Right ventricle myocardium superior (tissue), 1 donor: ENCODE results near the gene LSAMP. TPM values are rescaled to one million over a fixed set of nuclear protein-coding genes. Genes with fewer than 3 reads are reported as not detected.

Experiments used
- ATAC-seq: fragments of 200-7000 bp; cut with Tn5 transposase; one replicate; pipeline ENCODE4 v1.9.1; 2020; ENCODE audit warnings: mild to moderate bottlenecking; ENCODE audit not compliant: poor library complexity
- DNase-seq: peaks from one replicate; pipeline ENCODE4 v3.0.0-alpha.2; 2020
- intact Hi-C: fragments of 100-400 bp; cut with DNase I; formaldehyde crosslinking; loops from one replicate; pipeline ENCODE4 v1.11.2; 2022
- total RNA-seq: library from RNA; stranded (reverse); fragmentation: NEBNext Ultra II Directional; extraction: Animal tissue kit (Norgen Biotek cat#: 25700); gene quantifications from one replicate; pipeline ENCODE4 v1.2.1, GENCODE V29; 2021
- donor health status: DM: no; HTN: yes; CAD: no; lungs with severe emphysema.

LSAMP gene
- total RNA-seq, 1 donor from 2014 or later = 5.2 TPM

DNA sequence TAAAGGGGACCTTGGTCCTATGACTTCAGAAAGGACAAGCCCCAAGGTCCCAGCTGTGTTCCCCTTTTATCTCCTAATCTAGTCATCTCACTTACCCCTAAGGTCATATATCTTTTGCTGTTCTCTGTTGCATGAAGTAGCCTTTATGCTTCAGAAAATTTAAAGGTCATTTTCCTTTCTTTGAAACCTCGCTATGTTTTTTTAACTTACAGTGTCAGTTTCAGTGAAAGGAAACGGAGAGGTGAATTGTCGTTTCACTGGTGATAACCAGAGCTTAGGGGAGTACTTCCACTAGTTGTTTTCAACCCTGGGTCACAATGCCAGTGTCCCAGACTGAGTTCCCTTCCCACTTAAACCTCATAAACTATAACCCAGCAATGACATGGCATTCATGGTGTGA is 464.6 kb downstream of the LSAMP start:
- DNase-seq (no peak), ATAC-seq (no peak)
- intact Hi-C loops = no loop called here

- intact Hi-C loops = no loop called here
- no peak for ATAC-seq
- DNase-seq = no peak
These were observed 467.4 kb downstream of the LSAMP start for GRCh38 chr3:115977866-115978265.

GRCh38 chr3:115975796-115976195 is 469.5 kb downstream of the LSAMP start:
- intact Hi-C loops = no loop called here
- DNase-seq (no peak), ATAC-seq (no peak)

- no peak for DNase-seq
- intact Hi-C loops = no loop called here
- no peak for ATAC-seq
These were observed 469.9 kb downstream of the LSAMP start for GRCh38 chr3:115975353-115975752.

GRCh38 chr3:115974940-115975339 is 470.3 kb downstream of the LSAMP start:
- no peak for ATAC-seq
- intact Hi-C loops = no loop called here
- no peak for DNase-seq

DNA sequence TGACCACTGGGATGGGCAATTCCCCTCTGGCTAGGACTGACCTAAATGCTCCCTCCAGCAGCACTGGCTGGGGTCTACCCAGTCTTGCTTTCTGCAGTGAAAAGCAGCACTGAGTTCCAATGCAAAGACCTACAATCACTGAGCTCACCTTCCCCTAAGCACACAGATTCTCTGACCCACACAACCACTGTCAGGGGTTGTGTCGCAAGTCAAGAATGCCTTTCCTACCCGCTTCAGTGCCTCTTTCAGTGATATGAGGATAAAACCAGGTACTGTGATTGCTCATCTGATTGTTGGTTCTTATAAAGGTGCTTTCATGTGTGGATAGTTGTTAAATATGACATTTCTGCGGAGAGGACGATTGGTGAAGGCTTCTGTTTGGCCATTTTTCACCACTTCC is 476.4 kb downstream of the LSAMP start:
- intact Hi-C loops = no loop called here
- no peak for ATAC-seq
- no peak for DNase-seq

GRCh38 chr3:115961380-115961779 is 483.9 kb downstream of the LSAMP start:
- peak; percentile 36 for DNase-seq
- intact Hi-C loops = no loop called here
- ATAC-seq = peak; percentile 69

DNA sequence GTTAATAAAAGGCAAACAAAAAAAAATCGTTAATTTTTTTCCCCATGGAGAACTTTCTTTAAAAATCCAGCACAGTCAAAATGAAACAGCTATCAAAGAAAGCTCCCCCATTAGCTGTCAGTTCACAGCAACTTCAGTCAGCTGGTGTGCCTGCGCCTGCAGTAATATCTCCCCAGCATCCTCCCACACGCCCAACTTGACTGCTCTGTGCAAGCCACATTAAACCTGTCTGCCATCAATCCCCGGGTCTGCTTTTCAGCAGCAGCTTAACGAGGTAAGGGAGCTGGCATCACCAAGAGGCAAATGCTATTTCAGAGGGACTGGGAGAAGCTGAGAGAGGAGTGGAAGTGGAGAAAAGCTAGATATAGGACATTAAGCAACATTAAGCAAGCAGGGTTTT is 484.5 kb downstream of the LSAMP start:
- intact Hi-C loops = no loop called here
- ATAC-seq (peak; percentile 53), DNase-seq (no peak)

DNA sequence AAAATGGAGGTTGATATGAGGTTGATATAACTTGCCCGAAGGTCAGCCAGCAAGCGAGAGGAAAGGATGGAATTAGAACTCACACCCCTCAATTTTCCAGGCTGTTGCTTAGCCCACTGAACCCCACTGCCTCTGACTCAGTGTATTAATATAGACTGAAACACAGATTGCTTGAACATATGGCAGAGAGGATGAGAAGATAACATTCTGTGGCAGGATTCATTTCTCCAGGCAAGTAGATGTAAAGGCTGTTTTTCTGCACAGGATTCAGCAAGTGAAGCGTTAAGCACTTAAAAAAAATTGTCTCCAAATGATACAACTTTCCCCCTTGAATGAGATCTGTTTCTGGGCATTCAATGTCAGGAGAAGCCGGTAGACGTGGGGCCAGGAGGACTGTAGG is 486.8 kb downstream of the LSAMP start:
- DNase-seq = no peak
- ATAC-seq = no peak
- intact Hi-C loops = no loop called here

- intact Hi-C loops = no loop called here
- DNase-seq (no peak), ATAC-seq (no peak)
These were observed 498.0 kb downstream of the LSAMP start for GRCh38 chr3:115947325-115947724.

- intact Hi-C loops = no loop called here
- no peak for DNase-seq
- ATAC-seq = no peak
These were observed 501.7 kb downstream of the LSAMP start for GRCh38 chr3:115943579-115943978.

DNA sequence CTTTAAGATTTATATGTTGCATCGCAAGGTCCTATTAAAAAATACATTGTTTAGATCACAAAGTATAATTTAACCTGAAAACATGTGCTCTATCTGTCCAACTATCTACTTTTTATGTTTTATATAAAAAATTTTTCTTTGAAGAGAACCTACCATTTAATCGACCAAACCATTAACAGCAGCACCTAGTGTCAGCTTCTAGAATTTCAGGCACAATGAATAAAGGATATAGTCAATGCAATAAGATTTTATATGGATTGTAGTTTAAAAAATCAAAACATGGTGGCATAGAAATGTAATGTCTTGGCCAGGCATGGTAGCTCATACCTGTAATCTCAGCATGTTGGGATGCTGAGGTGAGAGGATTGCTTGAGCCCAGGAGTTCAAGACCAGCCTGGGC is 508.2 kb downstream of the LSAMP start:
- DNase-seq (no peak), ATAC-seq (no peak)
- intact Hi-C loops = no loop called here

DNA sequence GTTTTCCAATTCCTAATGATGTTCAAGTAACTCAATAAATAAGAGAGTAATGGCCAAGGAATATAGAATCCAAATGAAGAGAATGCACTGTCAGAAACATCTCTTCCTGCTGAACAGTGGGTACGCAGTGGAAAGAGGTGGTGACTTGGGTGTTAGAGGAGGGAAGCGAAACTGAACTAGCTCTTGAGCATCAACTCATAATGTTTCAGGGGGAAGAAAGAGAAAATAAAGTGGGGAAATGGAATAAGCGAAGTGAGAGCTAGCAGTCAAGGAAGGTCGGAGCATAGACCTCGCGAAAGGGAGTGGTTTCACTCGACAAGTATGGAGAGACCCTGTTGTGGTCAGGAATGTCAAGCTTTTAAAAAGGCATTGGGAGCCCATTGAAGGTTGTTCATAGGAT is 512.5 kb downstream of the LSAMP start:
- DNase-seq (no peak), ATAC-seq (no peak)
- intact Hi-C loops = no loop called here

- intact Hi-C loops = no loop called here
- no peak for DNase-seq
- no peak for ATAC-seq
These were observed 513.7 kb downstream of the LSAMP start for GRCh38 chr3:115931581-115931980.

DNA sequence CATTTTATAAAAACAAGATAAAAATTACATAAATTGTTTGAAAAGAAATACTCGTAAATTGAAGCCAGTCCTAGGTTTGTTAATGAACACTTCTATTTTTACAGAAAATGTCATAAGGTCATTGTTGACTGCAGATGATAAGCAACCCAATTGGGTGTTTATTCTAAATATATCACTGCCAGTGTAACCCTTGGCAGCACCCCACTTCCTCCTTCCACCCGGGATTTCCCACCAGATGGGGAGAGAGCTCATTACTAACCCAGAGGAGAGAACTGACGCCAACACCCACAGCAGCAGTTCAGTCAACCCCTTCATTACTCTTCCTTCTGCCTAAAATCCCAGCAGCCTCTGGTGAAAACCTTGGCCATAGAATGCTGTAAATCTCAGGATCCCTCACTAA is 514.4 kb downstream of the LSAMP start:
- no peak for ATAC-seq
- no peak for DNase-seq
- intact Hi-C loops = no loop called here

GRCh38 chr3:115930168-115930567 is 515.1 kb downstream of the LSAMP start:
- DNase-seq (no peak), ATAC-seq (no peak)
- intact Hi-C loops = no loop called here

- DNase-seq = no peak
- intact Hi-C loops = no loop called here
- no peak for ATAC-seq
These were observed 516.9 kb downstream of the LSAMP start for GRCh38 chr3:115928376-115928775.

GRCh38 chr3:115927197-115927596 is 518.1 kb downstream of the LSAMP start:
- intact Hi-C loops = no loop called here
- DNase-seq (no peak), ATAC-seq (no peak)

DNA sequence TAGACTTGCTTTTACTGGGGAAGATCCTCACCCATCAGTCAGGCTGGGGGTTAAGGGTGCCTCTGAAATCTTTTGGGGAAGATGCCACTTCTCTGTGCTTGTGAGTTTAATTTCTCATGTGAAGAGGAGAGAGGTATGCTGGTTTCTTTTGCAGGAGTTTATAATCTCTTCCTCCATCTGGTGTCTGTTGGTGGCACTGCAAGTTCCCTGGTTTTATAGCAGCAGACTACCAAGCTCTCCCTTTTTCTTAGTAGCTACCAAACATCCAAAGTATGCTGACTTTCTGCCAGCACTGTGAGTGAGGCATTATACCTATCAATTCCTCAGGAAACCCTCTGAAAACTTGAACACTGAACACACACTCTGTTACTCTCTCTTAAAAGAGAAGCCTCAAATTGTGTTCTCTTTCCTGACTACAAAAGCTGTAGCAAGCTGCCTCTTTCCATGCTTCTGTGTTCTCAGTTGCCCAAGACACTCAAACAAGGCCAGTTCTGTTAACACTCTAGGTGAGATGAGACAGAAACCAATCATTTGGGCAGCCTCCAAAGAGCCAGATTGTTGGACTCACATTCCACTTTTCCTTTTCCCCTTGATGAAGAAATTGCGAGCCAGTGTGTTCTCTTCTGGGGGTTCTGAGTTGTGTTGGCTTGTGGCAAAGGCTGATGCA is 522.5 kb downstream of the LSAMP start:
- intact Hi-C loops = no loop called here
- ATAC-seq (no peak), DNase-seq (no peak)

GRCh38 chr3:115921711-115922110 is 523.6 kb downstream of the LSAMP start:
- intact Hi-C loops = no loop called here
- ATAC-seq = no peak
- DNase-seq = no peak

- intact Hi-C loops = no loop called here
- ATAC-seq = no peak
- DNase-seq = no peak
These were observed 526.4 kb downstream of the LSAMP start for GRCh38 chr3:115918900-115919299.
